NCI-H748 treated with DMSO at 0.1 percent for 48 hours (cell line): ENCODE results near the gene LRRC55.
"Not testable (repeated sequence)": the region's sequence is repeated elsewhere in the genome, so short reads cannot be mapped to it uniquely, and the experiment has no call there.

Experiments used
- DNase-seq: peaks from one replicate; lab custom pipeline; 2025; lab: John Stamatoyannopoulos, UW

The LRRC55 gene

GRCh38 chr11:57162179-57162898 lies 19.4 kb upstream of the LRRC55 start:
- DNase-seq = no peak

- no peak for DNase-seq
These were observed 18.4 kb upstream of the LRRC55 start for GRCh38 chr11:57163160-57163868.

GRCh38 chr11:57164317-57164716 lies 17.4 kb upstream of the LRRC55 start:
- no peak for DNase-seq

- no peak for DNase-seq
These were observed 14.5 kb upstream of the LRRC55 start for GRCh38 chr11:57167125-57167846.

GRCh38 chr11:57169732-57170313 lies 11.9 kb upstream of the LRRC55 start:
- DNase-seq = not testable (repeated sequence)

- no peak for DNase-seq
These were observed 9.7 kb upstream of the LRRC55 start for GRCh38 chr11:57172031-57172430.

- no peak for DNase-seq
These were observed 7.1 kb upstream of the LRRC55 start for GRCh38 chr11:57174656-57175055.

- DNase-seq = no peak
These were observed 6.3 kb upstream of the LRRC55 start for GRCh38 chr11:57175478-57175877.

- DNase-seq = no peak
These were observed 3.4 kb upstream of the LRRC55 start for GRCh38 chr11:57178334-57178733.

- DNase-seq = no peak
These were observed 2.1 kb upstream of the LRRC55 start for GRCh38 chr11:57179681-57180080.

- no peak for DNase-seq
These were observed 1.6 kb upstream of the LRRC55 start for GRCh38 chr11:57180081-57180561.

GRCh38 chr11:57180964-57181363 lies 789 bp upstream of the LRRC55 start:
- no peak for DNase-seq

- no peak for DNase-seq
These were observed 1.1 kb downstream of the LRRC55 start for GRCh38 chr11:57182896-57183295.

- no peak for DNase-seq
These were observed 8.8 kb downstream of the LRRC55 start for GRCh38 chr11:57190548-57190947.

- no peak for DNase-seq
These were observed 9.8 kb downstream of the LRRC55 start for GRCh38 chr11:57191311-57192219.

- DNase-seq = no peak
These were observed 10.6 kb downstream of the LRRC55 start for GRCh38 chr11:57192316-57192715.

GRCh38 chr11:57196596-57196995 lies 14.8 kb downstream of the LRRC55 start:
- DNase-seq = no peak

- no peak for DNase-seq
These were observed 16.0 kb downstream of the LRRC55 start for GRCh38 chr11:57197762-57198161.

GRCh38 chr11:57199330-57199729 lies 17.6 kb downstream of the LRRC55 start:
- no peak for DNase-seq

GRCh38 chr11:57200917-57201316 lies 19.2 kb downstream of the LRRC55 start:
- no peak for DNase-seq

GRCh38 chr11:57202281-57202680 lies 20.5 kb downstream of the LRRC55 start:
- DNase-seq = no peak
